HG02943 (cell line): ENCODE results near the gene CARMIL3.
"Not testable (repeated sequence)": the region's sequence is repeated elsewhere in the genome, so short reads cannot be mapped to it uniquely, and the experiment has no call there.

Experiments
- ATAC-seq: cut with Tn5 transposase; IDR thresholded peaks from one replicate; pipeline ENCODE4 v1.9.1; 2021; ENCODE audit warnings: mild to moderate bottlenecking, low read depth, moderate library complexity; ENCODE audit not compliant: unreplicated experiment

Gene CARMIL3, protein sequence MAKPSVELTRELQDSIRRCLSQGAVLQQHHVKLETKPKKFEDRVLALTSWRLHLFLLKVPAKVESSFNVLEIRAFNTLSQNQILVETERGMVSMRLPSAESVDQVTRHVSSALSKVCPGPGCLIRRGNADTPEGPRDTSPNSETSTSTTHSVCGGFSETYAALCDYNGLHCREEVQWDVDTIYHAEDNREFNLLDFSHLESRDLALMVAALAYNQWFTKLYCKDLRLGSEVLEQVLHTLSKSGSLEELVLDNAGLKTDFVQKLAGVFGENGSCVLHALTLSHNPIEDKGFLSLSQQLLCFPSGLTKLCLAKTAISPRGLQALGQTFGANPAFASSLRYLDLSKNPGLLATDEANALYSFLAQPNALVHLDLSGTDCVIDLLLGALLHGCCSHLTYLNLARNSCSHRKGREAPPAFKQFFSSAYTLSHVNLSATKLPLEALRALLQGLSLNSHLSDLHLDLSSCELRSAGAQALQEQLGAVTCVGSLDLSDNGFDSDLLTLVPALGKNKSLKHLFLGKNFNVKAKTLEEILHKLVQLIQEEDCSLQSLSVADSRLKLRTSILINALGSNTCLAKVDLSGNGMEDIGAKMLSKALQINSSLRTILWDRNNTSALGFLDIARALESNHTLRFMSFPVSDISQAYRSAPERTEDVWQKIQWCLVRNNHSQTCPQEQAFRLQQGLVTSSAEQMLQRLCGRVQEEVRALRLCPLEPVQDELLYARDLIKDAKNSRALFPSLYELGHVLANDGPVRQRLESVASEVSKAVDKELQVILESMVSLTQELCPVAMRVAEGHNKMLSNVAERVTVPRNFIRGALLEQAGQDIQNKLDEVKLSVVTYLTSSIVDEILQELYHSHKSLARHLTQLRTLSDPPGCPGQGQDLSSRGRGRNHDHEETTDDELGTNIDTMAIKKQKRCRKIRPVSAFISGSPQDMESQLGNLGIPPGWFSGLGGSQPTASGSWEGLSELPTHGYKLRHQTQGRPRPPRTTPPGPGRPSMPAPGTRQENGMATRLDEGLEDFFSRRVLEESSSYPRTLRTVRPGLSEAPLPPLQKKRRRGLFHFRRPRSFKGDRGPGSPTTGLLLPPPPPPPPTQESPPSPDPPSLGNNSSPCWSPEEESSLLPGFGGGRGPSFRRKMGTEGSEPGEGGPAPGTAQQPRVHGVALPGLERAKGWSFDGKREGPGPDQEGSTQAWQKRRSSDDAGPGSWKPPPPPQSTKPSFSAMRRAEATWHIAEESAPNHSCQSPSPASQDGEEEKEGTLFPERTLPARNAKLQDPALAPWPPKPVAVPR (N-terminal part only)

GRCh38 chr14:24051789-24052655, at the start of gene CARMIL3:
CARMIL3 (plus strand) TSS chr14:24052009; CDS start chr14:24052154, 145 bp downstream.
- peak; percentile 71 for ATAC-seq

GRCh38 chr14:24006471-24006816, 45.4 kb upstream of the CARMIL3 start:
- peak; percentile 32 for ATAC-seq

- ATAC-seq: peak; percentile 77
These were observed 44.8 kb upstream of the CARMIL3 start for GRCh38 chr14:24006817-24007652.

DNA sequence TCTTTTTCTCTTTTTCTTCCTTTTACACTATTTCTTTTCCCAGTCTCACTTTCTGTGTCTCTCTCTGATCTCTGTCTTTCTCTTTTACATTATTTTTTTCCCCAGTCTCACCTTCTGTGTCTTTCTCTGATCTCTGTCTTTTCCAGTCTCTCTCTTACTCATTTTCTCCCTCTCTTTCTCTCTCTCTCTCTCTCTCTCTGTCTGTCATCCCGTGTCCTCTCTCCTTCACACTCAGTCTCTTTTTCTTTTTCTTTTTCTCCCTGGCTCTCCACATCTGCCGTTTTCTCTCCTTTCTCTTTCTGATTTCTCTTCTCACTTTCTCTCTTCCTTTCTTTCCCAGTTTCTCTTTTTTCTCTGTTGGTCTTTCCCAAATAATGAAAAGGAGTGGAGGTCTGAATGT, 40.8 kb upstream of the CARMIL3 start:
- no peak for ATAC-seq

DNA sequence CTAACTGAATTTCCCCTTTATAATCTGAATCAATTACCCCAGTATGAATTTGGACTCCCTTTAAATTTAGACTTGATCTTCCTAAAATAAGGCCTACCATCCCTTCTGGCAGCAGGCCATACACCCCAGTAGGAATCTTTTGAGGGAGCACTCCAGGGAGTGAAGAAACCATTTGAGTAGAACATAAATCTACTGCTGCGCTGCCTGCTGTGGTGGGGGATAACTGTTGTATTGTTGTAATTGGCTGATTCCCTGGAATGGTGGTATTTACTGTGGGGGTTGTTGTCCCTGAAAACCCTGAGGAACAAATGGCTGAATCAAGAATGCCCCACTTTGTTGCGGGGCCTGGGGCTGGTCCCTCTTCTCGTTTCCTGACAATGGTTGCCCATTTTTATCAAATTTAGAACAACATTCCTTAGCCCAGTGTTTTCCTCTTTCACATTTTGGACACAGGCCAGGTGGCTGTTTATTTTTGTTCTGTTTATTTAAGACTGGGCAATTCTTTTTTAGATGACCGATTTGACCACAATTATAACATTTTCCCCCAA, 39.0 kb upstream of the CARMIL3 start:
- ATAC-seq: not testable (repeated sequence)

GRCh38 chr14:24013654-24014514, 37.9 kb upstream of the CARMIL3 start:
- no peak for ATAC-seq

- ATAC-seq: not testable (repeated sequence)
These were observed 36.1 kb upstream of the CARMIL3 start for GRCh38 chr14:24015745-24016144.

- not testable (repeated sequence) for ATAC-seq
These were observed 32.8 kb upstream of the CARMIL3 start for GRCh38 chr14:24018978-24019377.

GRCh38 chr14:24019944-24020343, 31.9 kb upstream of the CARMIL3 start:
- not testable (repeated sequence) for ATAC-seq

DNA sequence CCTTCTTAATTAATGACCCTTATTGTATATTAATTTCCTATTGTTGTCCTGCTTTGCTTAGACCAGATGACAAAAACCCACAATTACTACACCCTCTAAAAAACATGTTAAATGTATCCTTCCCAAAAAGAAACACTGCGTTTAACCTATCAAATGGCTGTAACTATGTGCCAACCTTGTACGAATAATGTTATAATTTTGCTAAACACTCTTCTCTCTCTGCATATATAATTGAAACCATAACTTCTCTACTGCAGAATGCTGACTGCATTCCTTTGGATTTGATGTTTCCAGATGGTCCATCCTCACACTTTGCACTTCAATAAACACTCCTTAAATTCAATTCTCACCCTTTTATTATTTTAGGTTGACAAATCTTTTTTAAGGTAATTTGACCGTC, 31.3 kb upstream of the CARMIL3 start:
- ATAC-seq: not testable (repeated sequence)

DNA sequence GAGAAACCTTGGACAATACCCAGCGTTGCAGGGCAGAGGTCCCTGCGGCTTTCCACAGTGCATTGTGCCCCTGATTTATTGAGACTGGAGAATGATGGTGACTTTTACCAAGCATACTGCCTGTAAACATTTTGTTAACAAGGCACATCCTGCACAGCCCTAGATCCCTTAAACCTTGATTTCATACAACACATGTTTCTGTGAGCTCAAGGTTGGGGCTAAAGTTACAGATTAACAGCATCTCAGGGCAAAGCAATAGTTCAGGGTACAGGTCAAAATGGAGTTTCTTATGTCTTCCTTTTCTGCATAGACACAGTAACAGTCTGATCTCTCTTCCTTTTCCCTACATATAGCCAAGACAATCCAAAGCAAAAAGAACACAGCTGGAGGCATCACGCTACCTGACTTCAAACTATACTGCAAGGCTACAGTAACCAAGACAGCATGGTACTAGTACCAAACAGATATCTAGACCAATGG, 26.8 kb upstream of the CARMIL3 start:
- ATAC-seq: not testable (repeated sequence)

DNA sequence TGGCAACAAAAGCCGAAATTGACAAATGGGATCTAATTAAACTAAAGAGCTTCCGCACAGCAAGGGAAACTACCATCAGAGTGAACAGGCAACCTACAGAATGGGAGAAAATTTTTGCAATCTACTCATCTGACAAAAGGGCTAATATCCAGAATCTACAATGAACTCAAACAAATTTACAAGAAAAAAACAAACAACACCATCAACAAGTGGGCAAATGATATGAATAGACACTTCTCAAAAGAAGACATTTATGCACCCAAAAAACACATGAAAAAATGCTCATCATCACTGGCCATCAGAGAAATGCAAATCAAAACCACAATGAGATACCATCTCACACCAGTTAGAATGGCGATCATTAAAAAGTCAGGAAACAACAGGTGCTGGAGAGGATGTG, 22.1 kb upstream of the CARMIL3 start:
- ATAC-seq: not testable (repeated sequence)

DNA sequence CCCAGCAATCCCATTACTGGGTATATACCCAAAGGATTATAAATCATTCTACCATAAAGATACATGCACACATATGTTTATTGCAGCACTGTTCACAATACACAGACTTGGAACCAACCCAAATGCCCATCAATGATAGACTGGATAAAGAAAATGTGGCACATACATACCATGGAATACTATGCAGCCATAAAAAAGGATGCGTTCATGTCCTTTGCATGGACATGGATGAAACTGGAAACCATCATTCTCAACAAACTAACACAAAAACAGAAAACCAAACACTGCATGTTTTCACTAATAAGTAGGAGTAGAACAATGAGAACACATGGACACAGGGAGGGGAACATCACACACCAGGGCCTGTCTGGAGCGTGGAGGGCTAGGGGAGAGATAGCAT, 20.5 kb upstream of the CARMIL3 start:
- ATAC-seq: not testable (repeated sequence)

GRCh38 chr14:24032727-24033418, 18.9 kb upstream of the CARMIL3 start:
- no peak for ATAC-seq

DNA sequence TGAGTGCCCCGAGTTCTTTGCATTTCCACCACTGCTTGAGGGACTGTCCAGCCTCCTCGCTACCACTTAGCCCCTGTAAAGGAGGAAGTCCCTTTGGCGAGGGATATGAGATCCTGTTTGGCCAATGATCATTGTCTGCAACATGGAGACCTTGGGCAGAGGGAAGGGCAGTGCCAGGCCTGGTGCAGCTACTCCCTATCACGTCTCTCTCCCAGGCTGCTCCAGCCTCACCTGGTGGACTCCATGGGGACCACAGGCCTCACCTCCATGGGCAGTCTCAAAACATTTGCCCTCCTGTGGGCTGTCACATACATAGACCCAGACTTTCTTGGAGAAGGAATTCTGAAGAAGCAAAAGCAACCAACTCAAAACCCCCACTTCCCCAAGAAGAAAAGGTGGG, 16.0 kb upstream of the CARMIL3 start:
- ATAC-seq: not testable (repeated sequence)

DNA sequence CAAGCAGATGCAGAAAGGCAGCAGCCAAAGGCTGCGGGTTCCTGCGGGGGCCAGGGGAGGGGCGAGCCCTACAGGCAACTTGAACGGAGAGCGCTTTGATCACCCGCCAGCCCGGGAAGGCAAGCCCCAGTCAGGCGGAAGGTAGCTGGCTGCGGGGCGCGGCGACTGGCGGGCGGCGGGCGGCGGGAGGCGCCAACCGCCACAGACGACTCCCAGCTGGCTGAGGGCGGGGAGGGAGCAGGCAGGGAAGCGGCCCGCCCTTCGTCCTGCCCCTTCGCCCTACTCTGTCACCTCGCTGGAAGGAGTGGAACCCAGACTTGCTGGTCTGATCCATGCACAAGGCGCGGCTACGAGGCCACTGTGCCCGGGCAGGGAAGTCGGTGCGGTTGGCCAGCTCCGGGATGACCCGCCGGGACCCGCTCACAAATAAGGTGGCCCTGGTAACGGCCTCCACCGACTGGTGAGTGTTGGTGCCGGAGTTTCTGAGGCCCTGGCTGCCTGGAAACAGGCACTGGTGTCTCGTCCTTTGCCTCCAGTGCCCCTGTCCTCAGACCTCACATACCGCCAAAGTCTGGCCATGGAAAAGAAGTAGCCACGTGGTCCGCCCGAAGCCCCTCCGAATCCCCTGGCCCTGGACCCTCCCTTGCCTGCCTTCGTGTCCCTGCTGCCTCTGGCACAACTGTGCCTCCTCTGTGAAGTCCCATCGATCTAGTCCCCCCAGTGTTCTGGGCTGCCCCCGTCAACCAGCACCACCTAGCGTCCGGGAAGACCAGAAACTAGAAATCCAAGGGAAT, 15.4 kb upstream of the CARMIL3 start:
- ATAC-seq: peak; percentile 70
